ENCODE data around the gene UNC5C.

UNC5C gene

DNA sequence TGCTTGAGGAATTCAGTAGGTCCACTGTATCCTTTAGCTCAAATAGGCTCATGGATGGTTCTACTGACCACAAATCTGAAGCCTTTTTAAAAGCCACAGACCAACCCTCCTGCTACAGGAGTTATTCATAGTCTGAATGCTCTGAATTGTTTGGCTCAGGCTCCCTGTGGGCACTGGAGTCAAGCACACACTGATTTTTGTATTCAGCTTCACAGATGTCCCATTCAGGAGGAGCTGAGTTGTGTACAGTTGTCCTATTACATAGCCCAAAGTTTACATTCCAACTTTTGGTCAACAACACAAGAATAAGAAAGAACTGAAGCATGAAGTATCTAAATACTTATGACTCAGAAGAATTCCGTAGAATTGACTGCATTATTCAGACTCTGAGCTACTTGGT is 243.9 kb downstream of the UNC5C start:
- no peaks in the 10 kb centered on the region for H3K36me3 ChIP-seq (ENCODE audit: control insufficient read depth in 2 of 2, insufficient read depth in 2 of 2, low read length in 2 of 2)
- no peak overlapping the region for H3K27ac ChIP-seq (ENCODE audit: low read length)
- H3K9ac ChIP-seq (ENCODE audit: low read length in 2 of 2) = no peak overlapping the region
- no peaks in the 10 kb centered on the region for H3K27me3 ChIP-seq (ENCODE audit: control insufficient read depth in 1 of 2, insufficient read depth in 2 of 2, low read length in 2 of 2)
- H3K4me1 ChIP-seq (ENCODE audit: control insufficient read depth, insufficient read depth, low read length) = no peaks in the 10 kb centered on the region
- H3K4me3 ChIP-seq (ENCODE audit: low read length in 2 of 2) = no peak overlapping the region
- no peaks in the 10 kb centered on the region for H3K9me3 ChIP-seq (ENCODE audit: control insufficient read depth in 2 of 2, low read length in 2 of 2)

DNA sequence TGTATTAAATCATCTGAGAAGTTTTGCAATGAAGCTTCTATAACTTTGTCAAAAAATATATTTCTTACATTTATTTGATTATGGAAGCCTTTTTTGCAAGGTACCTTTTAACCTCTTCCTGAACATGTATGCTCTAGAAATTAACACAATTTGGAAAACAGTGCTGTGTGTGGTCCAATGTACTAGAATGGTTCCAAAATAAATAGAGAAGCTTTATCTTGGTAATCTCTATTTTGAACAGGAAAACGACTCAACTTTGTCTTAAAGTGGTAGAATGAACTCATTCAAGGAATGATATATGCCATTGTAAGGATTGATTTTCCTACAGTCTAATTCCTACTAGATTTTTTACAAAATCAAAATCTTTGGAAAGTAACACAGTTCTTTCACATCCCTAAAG is 248.5 kb downstream of the UNC5C start:
- Histone ChIP-seq H3K4me3 (ENCODE audit: low read length in 2 of 2) (no peak overlapping the region), H3K27ac (ENCODE audit: low read length) (no peak overlapping the region), H3K27me3 (ENCODE audit: control insufficient read depth in 1 of 2, insufficient read depth in 2 of 2, low read length in 2 of 2) (no peaks in the 10 kb centered on the region)

DNA sequence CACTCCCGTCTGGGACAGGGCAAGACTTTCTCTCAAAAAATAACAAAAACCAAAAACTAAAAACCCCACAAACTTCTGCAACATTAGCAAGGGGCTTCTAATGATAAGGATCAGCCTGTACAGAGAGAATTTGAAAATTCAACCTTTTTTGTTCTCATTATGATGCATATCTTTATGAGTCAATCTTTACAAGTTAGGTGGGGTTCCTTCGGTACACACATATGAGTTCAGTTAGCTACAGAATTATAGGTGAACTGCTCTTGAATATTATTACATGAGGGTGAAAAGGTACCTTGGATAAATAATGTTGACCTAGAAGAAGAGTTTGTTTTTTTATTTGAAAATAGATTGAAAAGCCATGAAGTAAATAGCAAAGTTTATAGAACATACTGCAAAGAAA is 252.7 kb downstream of the UNC5C start:
- H3K27ac ChIP-seq (ENCODE audit: low read length) = no peak overlapping the region
- no peaks in the 10 kb centered on the region for H3K36me3 ChIP-seq (ENCODE audit: control insufficient read depth in 2 of 2, insufficient read depth in 2 of 2, low read length in 2 of 2)
- H3K9me3 ChIP-seq (ENCODE audit: control insufficient read depth in 2 of 2, low read length in 2 of 2) = no peaks in the 10 kb centered on the region
- H3K4me1 ChIP-seq (ENCODE audit: control insufficient read depth, insufficient read depth, low read length) = no peaks in the 10 kb centered on the region
- no peak overlapping the region for H3K4me3 ChIP-seq (ENCODE audit: low read length in 2 of 2)
- H3K9ac ChIP-seq (ENCODE audit: low read length in 2 of 2) = no peak overlapping the region
- H3K27me3 ChIP-seq (ENCODE audit: control insufficient read depth in 1 of 2, insufficient read depth in 2 of 2, low read length in 2 of 2) = no peaks in the 10 kb centered on the region

More for the DNA sequence above, 248.5 kb downstream of the UNC5C start:
- no peaks in the 10 kb centered on the region for H3K4me1 ChIP-seq (ENCODE audit: control insufficient read depth, insufficient read depth, low read length)
- no peaks in the 10 kb centered on the region for H3K36me3 ChIP-seq (ENCODE audit: control insufficient read depth in 2 of 2, insufficient read depth in 2 of 2, low read length in 2 of 2)
- H3K9ac ChIP-seq (ENCODE audit: low read length in 2 of 2) = no peak overlapping the region
- H3K9me3 ChIP-seq (ENCODE audit: control insufficient read depth in 2 of 2, low read length in 2 of 2) = no peaks in the 10 kb centered on the region

DNA sequence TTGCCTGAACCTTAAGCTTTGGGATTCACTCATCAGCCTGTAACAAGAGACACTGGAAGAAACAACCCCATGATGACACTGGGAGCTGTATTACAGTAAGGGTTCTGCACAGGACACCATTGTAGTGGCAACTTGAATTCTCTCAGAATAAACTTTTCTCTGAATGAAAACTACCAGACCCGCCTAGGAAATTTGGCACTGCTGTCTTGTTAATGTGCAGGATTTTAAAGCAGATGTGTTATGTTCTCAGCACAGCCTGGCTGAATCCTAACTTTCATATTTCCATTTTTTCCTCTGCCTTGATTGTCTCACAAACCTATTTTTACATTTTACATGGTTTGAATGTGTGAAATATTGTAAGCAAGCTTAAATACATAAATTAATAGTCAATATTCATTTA is 253.6 kb downstream of the UNC5C start:
- Histone ChIP-seq H3K36me3 (ENCODE audit: control insufficient read depth in 2 of 2, insufficient read depth in 2 of 2, low read length in 2 of 2) (no peaks in the 10 kb centered on the region), H3K27ac (ENCODE audit: low read length) (no peak overlapping the region), H3K27me3 (ENCODE audit: control insufficient read depth in 1 of 2, insufficient read depth in 2 of 2, low read length in 2 of 2) (no peaks in the 10 kb centered on the region), H3K9me3 (ENCODE audit: control insufficient read depth in 2 of 2, low read length in 2 of 2) (no peaks in the 10 kb centered on the region), H3K9ac (ENCODE audit: low read length in 2 of 2) (no peak overlapping the region), H3K4me3 (ENCODE audit: low read length in 2 of 2) (no peak overlapping the region), H3K4me1 (ENCODE audit: control insufficient read depth, insufficient read depth, low read length) (no peaks in the 10 kb centered on the region)

DNA sequence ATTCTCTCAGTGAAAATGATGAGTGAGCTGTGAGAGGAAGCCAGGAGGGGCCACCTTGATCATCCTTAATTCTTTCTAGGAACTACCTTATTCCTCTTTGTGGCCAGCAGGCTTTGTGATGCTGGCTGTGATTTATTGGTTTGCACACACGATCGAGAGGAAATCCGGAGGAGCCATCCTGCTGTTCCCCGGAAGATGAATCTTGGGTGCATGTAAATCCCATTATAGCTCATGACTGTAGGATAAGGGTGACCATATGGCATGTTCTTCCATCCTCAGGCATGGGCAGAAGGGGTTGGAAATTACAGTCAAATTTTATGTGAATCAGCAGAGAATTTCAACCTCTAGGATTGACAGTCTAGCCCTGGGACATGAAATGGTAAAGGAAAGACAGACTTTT is 254.5 kb downstream of the UNC5C start:
- Histone ChIP-seq H3K9me3 (ENCODE audit: control insufficient read depth in 2 of 2, low read length in 2 of 2) (no peaks in the 10 kb centered on the region), H3K36me3 (ENCODE audit: control insufficient read depth in 2 of 2, insufficient read depth in 2 of 2, low read length in 2 of 2) (no peaks in the 10 kb centered on the region), H3K27ac (ENCODE audit: low read length) (no peak overlapping the region), H3K9ac (ENCODE audit: low read length in 2 of 2) (no peak overlapping the region), H3K4me3 (ENCODE audit: low read length in 2 of 2) (no peak overlapping the region), H3K27me3 (ENCODE audit: control insufficient read depth in 1 of 2, insufficient read depth in 2 of 2, low read length in 2 of 2) (no peaks in the 10 kb centered on the region), H3K4me1 (ENCODE audit: control insufficient read depth, insufficient read depth, low read length) (no peaks in the 10 kb centered on the region)

DNA sequence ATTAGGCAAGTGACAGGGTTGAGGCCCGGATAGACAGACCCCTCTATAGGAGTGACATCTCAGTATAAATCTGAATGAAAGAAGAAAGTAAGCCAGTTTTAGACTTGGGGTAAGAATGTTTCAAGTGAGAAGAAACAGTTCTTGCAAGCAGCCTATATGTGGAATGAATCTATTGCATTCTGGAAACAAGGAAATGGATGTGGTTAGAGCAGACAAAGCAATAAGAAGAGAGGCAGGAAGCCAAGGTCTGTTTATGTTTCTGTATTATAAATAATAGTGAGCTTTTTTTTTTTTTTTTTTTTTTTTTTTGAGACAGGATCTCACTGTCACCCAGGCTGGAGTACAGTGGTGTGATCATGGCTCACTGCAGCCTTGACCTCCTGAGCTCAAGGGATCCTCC is 255.8 kb downstream of the UNC5C start:
- no peak overlapping the region for H3K27ac ChIP-seq (ENCODE audit: low read length)
- no peaks in the 10 kb centered on the region for H3K27me3 ChIP-seq (ENCODE audit: control insufficient read depth in 1 of 2, insufficient read depth in 2 of 2, low read length in 2 of 2)
- no peaks in the 10 kb centered on the region for H3K4me1 ChIP-seq (ENCODE audit: control insufficient read depth, insufficient read depth, low read length)
- H3K9ac ChIP-seq (ENCODE audit: low read length in 2 of 2) = no peak overlapping the region
- no peaks in the 10 kb centered on the region for H3K9me3 ChIP-seq (ENCODE audit: control insufficient read depth in 2 of 2, low read length in 2 of 2)
- H3K4me3 ChIP-seq (ENCODE audit: low read length in 2 of 2) = no peak overlapping the region
- no peaks in the 10 kb centered on the region for H3K36me3 ChIP-seq (ENCODE audit: control insufficient read depth in 2 of 2, insufficient read depth in 2 of 2, low read length in 2 of 2)

DNA sequence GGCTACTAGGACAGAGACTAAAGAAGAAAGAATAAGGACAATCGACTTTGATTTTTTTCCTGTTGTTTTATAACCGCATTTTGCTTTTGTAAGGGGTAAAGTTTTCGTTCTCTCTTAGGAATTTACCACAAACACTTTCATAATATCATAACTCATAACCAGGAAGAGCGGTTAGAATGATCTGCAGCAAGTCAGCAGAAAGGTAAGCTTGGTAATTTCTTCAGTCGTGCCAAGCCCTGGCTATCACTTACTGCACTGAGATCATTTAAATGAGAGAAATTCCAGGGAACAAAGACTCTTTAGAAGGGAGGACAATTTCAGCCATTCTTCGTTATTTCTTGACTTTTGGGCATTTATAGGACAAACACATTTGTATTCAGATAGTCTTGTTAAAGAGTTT is 258.1 kb downstream of the UNC5C start:
- Histone ChIP-seq H3K27me3 (ENCODE audit: control insufficient read depth in 1 of 2, insufficient read depth in 2 of 2, low read length in 2 of 2) (no peaks in the 10 kb centered on the region), H3K4me3 (ENCODE audit: low read length in 2 of 2) (no peak overlapping the region), H3K9ac (ENCODE audit: low read length in 2 of 2) (no peak overlapping the region), H3K4me1 (ENCODE audit: control insufficient read depth, insufficient read depth, low read length) (no peaks in the 10 kb centered on the region), H3K36me3 (ENCODE audit: control insufficient read depth in 2 of 2, insufficient read depth in 2 of 2, low read length in 2 of 2) (no peaks in the 10 kb centered on the region), H3K27ac (ENCODE audit: low read length) (no peak overlapping the region), H3K9me3 (ENCODE audit: control insufficient read depth in 2 of 2, low read length in 2 of 2) (no peaks in the 10 kb centered on the region)

DNA sequence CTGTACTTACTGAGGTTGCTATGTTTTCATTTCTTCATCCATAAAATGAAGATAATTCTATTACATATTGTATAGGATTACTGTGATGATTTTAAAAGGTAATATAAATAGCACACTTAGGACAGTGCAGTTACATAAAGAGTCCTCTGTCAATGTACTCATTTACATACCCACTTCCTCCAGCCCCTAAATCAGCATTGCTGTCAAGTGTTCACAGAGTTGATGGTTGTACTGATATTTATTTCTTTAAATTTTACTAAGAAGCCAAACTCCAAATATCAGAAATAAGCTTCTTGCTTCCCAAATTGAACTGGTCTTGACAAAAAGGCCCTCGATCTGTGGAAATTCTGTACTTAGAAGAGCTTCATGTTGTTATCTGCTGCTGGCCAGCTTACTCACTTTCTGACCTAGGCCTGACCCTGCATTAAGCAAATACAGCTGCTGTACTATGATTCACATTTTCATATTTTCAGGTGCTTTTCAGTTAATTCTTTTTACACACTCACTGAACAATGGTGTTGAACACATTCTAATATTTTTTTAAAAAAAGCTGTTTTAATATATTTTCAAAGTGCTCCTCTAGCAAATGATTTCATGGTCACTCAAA is 259.6 kb downstream of the UNC5C start:
- Histone ChIP-seq H3K4me3 (ENCODE audit: low read length in 2 of 2) (no peak overlapping the region), H3K27ac (ENCODE audit: low read length) (no peak overlapping the region), H3K4me1 (ENCODE audit: control insufficient read depth, insufficient read depth, low read length) (no peaks in the 10 kb centered on the region), H3K36me3 (ENCODE audit: control insufficient read depth in 2 of 2, insufficient read depth in 2 of 2, low read length in 2 of 2) (no peaks in the 10 kb centered on the region), H3K9me3 (ENCODE audit: control insufficient read depth in 2 of 2, low read length in 2 of 2) (no peaks in the 10 kb centered on the region), H3K9ac (ENCODE audit: low read length in 2 of 2) (no peak overlapping the region), H3K27me3 (ENCODE audit: control insufficient read depth in 1 of 2, insufficient read depth in 2 of 2, low read length in 2 of 2) (no peaks in the 10 kb centered on the region)

DNA sequence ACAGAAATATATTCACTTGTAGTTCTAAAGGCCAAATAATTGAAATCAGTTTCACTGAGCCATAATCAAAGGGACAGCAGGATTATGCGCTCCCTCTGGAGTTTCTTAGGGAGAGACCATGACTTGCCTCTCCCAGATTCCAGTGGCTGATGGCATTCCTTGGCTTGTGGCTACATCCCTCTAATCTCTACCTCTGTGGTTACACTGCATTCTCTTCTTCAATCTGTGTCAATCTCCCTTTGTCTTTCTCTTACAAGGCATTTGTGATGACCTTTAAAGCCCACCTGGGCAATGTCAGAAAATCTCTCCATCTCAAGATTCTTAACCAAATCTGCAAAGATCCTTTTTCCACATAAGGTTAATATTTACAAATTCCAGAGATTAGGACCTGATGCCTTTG is 260.2 kb downstream of the UNC5C start:
- Histone ChIP-seq H3K4me1 (ENCODE audit: control insufficient read depth, insufficient read depth, low read length) (no peaks in the 10 kb centered on the region), H3K9me3 (ENCODE audit: control insufficient read depth in 2 of 2, low read length in 2 of 2) (no peaks in the 10 kb centered on the region), H3K4me3 (ENCODE audit: low read length in 2 of 2) (no peak overlapping the region), H3K9ac (ENCODE audit: low read length in 2 of 2) (no peak overlapping the region), H3K36me3 (ENCODE audit: control insufficient read depth in 2 of 2, insufficient read depth in 2 of 2, low read length in 2 of 2) (no peaks in the 10 kb centered on the region), H3K27ac (ENCODE audit: low read length) (no peak overlapping the region), H3K27me3 (ENCODE audit: control insufficient read depth in 1 of 2, insufficient read depth in 2 of 2, low read length in 2 of 2) (no peaks in the 10 kb centered on the region)

DNA sequence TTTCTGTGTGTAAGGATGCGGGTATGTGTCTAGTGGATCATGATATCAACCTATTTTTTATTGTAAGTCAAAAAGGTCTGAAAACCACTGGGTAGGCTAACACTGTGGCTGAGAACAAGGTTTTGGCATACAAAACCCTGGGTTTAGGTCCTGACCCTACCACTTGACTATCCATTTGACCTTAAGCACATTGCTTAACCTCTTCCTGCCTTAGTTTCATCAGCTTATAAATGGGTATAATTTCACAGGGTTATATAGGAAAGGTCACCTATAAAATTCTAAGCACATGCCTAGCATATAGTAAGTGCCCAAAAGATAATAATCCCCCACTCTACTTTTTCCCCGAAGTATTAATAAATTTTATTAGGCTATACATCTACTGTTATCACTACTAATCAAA is 263.0 kb downstream of the UNC5C start:
- Histone ChIP-seq H3K9ac (ENCODE audit: low read length in 2 of 2) (no peak overlapping the region), H3K27ac (ENCODE audit: low read length) (no peak overlapping the region), H3K4me1 (ENCODE audit: control insufficient read depth, insufficient read depth, low read length) (no peaks in the 10 kb centered on the region), H3K27me3 (ENCODE audit: control insufficient read depth in 1 of 2, insufficient read depth in 2 of 2, low read length in 2 of 2) (no peaks in the 10 kb centered on the region), H3K4me3 (ENCODE audit: low read length in 2 of 2) (no peak overlapping the region), H3K9me3 (ENCODE audit: control insufficient read depth in 2 of 2, low read length in 2 of 2) (no peaks in the 10 kb centered on the region), H3K36me3 (ENCODE audit: control insufficient read depth in 2 of 2, insufficient read depth in 2 of 2, low read length in 2 of 2) (no peaks in the 10 kb centered on the region)

DNA sequence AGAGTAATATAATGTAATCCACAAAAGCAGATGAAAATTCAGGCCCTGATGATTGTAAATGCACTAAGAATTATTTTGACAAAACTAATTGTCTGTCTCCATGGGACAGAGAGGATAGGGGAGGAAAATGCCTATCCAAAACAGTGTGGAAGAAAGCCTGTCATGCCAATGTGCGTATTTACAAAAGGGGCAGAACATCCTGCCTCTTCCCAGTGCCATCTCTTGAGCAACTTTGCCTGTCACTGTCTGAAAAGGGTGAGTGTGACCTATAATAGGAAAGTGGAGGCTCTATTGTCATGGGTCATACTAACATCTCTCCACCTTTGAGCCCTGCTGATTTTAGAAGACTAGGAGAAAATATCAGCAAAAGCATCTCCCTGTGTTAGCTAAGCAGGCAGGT is 264.1 kb downstream of the UNC5C start:
- no peak overlapping the region for H3K9ac ChIP-seq (ENCODE audit: low read length in 2 of 2)
- no peak overlapping the region for H3K27ac ChIP-seq (ENCODE audit: low read length)
- no peak overlapping the region for H3K4me3 ChIP-seq (ENCODE audit: low read length in 2 of 2)
- no peaks in the 10 kb centered on the region for H3K27me3 ChIP-seq (ENCODE audit: control insufficient read depth in 1 of 2, insufficient read depth in 2 of 2, low read length in 2 of 2)
- no peaks in the 10 kb centered on the region for H3K36me3 ChIP-seq (ENCODE audit: control insufficient read depth in 2 of 2, insufficient read depth in 2 of 2, low read length in 2 of 2)
- H3K9me3 ChIP-seq (ENCODE audit: control insufficient read depth in 2 of 2, low read length in 2 of 2) = no peaks in the 10 kb centered on the region
- H3K4me1 ChIP-seq (ENCODE audit: control insufficient read depth, insufficient read depth, low read length) = no peaks in the 10 kb centered on the region
